ES-I3 (cell line): ENCODE results near the gene TACC2.

Source experiments
- H3K36me3 ChIP-seq: 2 replicates; pipeline ENCODE4 v1.6.1; 2013; ENCODE audit warnings: mild to moderate bottlenecking, low read length, control low read depth, moderate library complexity; ENCODE audit not compliant: insufficient read depth
- H3K4me1 ChIP-seq: 2 replicates; pipeline ENCODE4 v1.6.1; 2013; ENCODE audit warnings: mild to moderate bottlenecking, control low read depth, low read length; ENCODE audit not compliant: insufficient read depth
- H3K9ac ChIP-seq: 2 replicates; pipeline ENCODE4 v1.6.1; 2013; ENCODE audit warnings: low read depth, mild to moderate bottlenecking, low read length, moderate library complexity
- H3K9me3 ChIP-seq: 2 replicates; pipeline ENCODE4 v1.6.1; 2013; ENCODE audit warnings: mild to moderate bottlenecking, low read length, moderate library complexity; ENCODE audit not compliant: control insufficient read depth, insufficient read depth

The TACC2 gene

DNA sequence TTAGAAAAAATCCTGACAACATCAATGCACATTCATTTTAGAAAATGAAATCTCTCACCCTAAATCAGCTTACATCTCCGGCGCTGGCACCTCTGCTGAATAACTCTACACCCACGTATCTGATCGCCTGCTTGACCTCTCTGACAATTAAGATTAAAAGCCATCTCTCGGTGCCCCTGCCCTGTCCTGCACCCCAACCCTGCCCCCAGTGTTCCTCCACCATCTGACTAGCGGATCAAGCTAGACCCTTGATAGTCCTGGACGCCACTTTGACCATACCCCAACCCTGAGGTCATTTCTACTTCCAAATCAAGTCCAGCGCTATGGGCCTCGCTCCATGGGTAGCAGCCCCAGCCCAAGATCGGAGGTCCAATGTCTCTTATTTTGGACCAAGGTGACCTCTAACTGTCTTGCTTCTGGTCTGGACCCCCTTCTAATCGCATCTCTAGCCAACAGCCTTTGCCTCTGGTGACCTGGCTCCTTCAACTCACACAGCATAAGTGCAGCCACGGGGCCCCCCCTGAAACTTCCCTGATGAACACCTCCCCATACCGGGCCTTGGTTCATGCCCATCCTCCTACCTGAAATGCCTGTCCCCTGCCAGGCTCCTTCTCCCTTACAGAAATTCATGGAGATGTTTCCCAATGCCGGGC lies 310.6 kb downstream of the TACC2 start:
- no peaks in the 10 kb centered on the region for H3K9me3 ChIP-seq
- H3K9ac ChIP-seq: no peak overlapping the region
- no peaks in the 10 kb centered on the region; the same call in 1 of the 2 replicates for H3K4me1 ChIP-seq
- H3K36me3 ChIP-seq: no peaks in the 10 kb centered on the region

DNA sequence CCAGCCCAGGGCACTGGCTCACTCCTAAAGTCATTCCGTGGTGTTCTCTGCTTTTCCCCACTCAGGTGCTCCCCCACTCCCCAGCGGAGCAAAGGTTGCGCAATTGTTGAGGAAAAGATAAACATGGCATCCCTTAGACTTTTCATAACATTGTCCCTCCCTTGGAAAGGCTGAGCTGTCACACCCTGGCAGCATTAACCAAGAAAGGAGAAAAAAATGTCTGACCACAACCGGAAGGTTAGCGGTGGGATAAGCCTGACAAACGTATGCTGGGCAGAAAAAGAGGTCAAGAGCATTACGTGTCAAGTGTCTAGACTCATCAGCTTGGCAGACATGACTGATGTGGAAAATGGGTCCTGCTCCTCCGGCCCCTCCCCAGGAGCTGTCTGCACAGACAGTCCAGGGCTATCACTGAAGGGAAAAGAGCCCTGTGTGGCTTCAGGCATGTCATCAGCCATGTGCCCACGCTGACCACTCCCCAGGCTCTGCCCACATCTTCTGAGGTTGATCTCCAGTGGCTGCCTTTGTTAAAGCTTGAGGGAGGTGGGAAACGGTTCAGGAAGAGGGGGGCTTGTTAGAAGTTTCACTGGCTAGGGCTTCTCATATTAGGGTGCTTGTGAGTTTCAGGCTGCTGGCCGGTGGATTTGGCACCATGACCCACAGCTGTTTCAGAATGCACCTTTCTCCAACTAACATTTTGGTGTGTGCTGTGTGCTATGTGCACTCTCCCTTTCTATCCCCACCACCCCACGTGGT lies 312.3 kb downstream of the TACC2 start:
- H3K9me3 ChIP-seq: no peaks in the 10 kb centered on the region
- H3K4me1 ChIP-seq: no peaks in the 10 kb centered on the region; the same call in 1 of the 2 replicates
- no peaks in the 10 kb centered on the region for H3K36me3 ChIP-seq
- H3K9ac ChIP-seq: no peak overlapping the region

DNA sequence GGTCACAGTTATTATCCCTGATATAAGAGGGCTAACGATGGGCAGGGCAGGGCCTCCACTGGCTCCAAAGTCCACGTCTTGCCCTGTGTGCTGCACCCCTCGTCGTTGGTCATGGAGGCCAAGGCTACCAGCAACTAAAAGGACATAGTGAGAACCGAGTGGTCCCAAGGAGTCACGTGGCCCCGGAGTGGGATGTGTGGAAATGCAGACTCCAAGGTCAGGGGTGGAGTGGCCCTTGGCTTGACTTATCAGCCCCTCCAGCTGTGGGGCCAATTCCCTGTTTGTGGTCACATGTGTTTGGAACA lies 312.8 kb downstream of the TACC2 start:
- H3K36me3 ChIP-seq: no peaks in the 10 kb centered on the region
- no peaks in the 10 kb centered on the region; the same call in 1 of the 2 replicates for H3K4me1 ChIP-seq
- H3K9ac ChIP-seq: no peak overlapping the region
- H3K9me3 ChIP-seq: no peaks in the 10 kb centered on the region

DNA sequence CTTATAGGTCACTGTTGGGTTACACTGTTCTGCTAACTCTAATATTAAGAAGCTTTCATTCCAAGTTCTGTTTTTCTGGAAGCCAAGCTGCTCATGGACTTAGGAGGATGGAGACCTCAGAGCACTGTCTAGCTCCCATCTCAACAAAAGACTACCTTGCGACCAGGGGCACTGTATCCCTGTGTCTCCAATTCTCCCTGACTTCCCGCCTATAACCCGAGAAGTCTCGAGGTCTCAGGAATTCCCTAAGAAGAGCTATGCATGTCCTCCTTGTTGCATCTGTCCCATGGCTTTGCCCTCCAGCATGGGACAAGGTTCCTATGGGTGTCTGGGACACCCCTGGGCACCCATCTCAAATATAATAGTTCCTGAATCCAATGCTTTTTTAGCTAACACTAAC lies 313.4 kb downstream of the TACC2 start:
- H3K9me3 ChIP-seq: no peaks in the 10 kb centered on the region
- H3K4me1 ChIP-seq: peaks cover under 1% of the 10 kb centered on the region; the same call in 1 of the 2 replicates
- no peak overlapping the region for H3K9ac ChIP-seq
- H3K36me3 ChIP-seq: no peaks in the 10 kb centered on the region

DNA sequence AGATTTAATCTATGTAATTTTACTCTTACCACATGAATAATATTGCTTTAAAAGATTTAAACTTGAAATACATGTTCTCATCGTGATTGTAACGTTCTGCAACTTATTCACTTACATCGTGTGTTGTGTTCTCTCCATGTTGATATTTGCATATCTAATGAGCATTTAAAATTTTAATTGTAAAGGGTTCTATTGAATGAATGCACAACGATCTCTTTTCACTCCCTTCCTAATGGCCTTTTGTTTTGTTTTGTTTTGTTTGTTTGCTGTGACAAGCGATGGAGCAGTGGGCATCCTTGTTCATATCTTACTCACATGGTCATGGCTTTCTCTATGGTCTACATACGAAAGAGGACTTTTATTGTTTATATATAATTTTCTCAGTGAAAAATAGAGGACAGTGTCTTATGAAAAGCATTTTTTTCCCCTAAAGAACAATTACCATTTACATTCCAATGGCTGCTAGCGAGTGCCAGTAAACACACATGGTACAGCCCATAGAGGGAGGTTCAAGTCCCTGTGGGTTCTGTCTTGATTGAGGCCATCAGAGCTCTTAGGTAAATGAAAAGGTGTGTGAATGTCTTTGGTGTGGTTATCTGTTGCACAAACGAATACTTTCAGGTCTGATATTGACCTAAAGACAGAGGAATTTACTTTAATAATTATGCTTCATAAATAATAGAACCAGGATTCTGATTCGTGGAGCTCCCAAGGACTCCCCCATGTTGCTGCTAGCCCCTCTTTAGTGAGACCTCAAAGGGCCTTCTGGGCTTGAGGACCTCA lies 314.5 kb downstream of the TACC2 start:
- Histone ChIP-seq H3K36me3 (no peaks in the 10 kb centered on the region), H3K9me3 (no peaks in the 10 kb centered on the region), H3K4me1 (peaks cover 12% of the 10 kb centered on the region; the same call in 1 of the 2 replicates), H3K9ac (no peak overlapping the region)
